Tibial nerve (tissue), 4 donors: ENCODE measurements around the gene LTC4S. TPM values are rescaled to one million over a fixed set of nuclear protein-coding genes. Genes with fewer than 3 reads are reported as not detected.
A peak's percentile ranks its signal among the peaks of the same experiment; 100 is the strongest.

Source experiments
- DNase-seq, 2 donors: peaks; one replicate each; pipeline ENCODE4 v3.0.0-alpha.2; 2019; ENCODE audit warnings: low spot score in 2 of 2
- H3K27ac ChIP-seq, 4 donors: fragments of 200-600 bp; sonication (generic) in 3 of 4; one replicate each; pipeline ENCODE4 v1.5.1; 2017 to 2019; ENCODE audit warnings: mild to moderate bottlenecking in 1 of 4
- H3K27me3 ChIP-seq, 2 donors: fragments of 200-600 bp; sonication (generic) in 1 of 2; one replicate each; pipeline versions ENCODE4 v1.5.1 to v1.6.0; 2017 to 2019
- H3K36me3 ChIP-seq, 3 donors: fragments of 200-600 bp; sonication (generic); one replicate each; pipeline ENCODE4 v1.5.1; 2018 to 2019
- H3K4me1 ChIP-seq, 4 donors: fragments of 200-600 bp; sonication (generic) in 3 of 4; one replicate each; pipeline ENCODE4 v1.5.1; 2017 to 2019
- H3K4me3 ChIP-seq, 4 donors: fragments of 200-600 bp; sonication (generic) in 3 of 4; one replicate each; pipeline ENCODE4 v1.5.1; 2017 to 2019; ENCODE audit warnings: mild to moderate bottlenecking in 1 of 4, moderate library complexity in 1 of 4
- H3K9me3 ChIP-seq, 4 donors: fragments of 200-600 bp; sonication (generic) in 3 of 4; one replicate each; pipeline ENCODE4 v1.5.1; 2017 to 2019
- EP300 ChIP-seq, 2 donors: sonication (generic); formaldehyde crosslinking; IDR thresholded peaks; one replicate each; pipeline ENCODE4 v1.6.1; 2017; ENCODE audit warnings: antibody characterized with exemption in 2 of 2, mild to moderate bottlenecking in 1 of 2
- POLR2A ChIP-seq, 2 donors: fragments of 450-650 bp; IDR thresholded peaks; one replicate each; pipeline ENCODE4 v1.6.1; 2017; ENCODE audit warnings: antibody characterized with exemption in 2 of 2, mild to moderate bottlenecking in 2 of 2, moderate library complexity in 2 of 2
- WGBS, 2 donors: methylation state at CpG; one replicate each; pipeline ENCODE4 v1.1.5; 2018; 5-methylcytosine and 5-hydroxymethylcytosine counted together
- total RNA-seq, 4 donors: library from RNA; depleted of rRNA; stranded (reverse); fragments of >200 nt; gene quantifications; one replicate each; pipeline ENCODE4 v1.1.0, GENCODE V29; 2016
- TF ChIP-seq, protein P1 (sequence below), 5 experiments: fragments of 200-600 bp in 3 of 5; fragments of 450-650 bp in 2 of 5; sonication (generic) in 3 of 5; IDR thresholded peaks; one replicate each; pipeline ENCODE4 v1.5.1; 2016 to 2019; ENCODE audit warnings: antibody characterized with exemption in 5 of 5, mild to moderate bottlenecking in 3 of 5, moderate library complexity in 2 of 5

Gene LTC4S
- total RNA-seq, 4 donors from 2014 or later = 7.6 to 38.6 (median 18.4) TPM

DNA sequence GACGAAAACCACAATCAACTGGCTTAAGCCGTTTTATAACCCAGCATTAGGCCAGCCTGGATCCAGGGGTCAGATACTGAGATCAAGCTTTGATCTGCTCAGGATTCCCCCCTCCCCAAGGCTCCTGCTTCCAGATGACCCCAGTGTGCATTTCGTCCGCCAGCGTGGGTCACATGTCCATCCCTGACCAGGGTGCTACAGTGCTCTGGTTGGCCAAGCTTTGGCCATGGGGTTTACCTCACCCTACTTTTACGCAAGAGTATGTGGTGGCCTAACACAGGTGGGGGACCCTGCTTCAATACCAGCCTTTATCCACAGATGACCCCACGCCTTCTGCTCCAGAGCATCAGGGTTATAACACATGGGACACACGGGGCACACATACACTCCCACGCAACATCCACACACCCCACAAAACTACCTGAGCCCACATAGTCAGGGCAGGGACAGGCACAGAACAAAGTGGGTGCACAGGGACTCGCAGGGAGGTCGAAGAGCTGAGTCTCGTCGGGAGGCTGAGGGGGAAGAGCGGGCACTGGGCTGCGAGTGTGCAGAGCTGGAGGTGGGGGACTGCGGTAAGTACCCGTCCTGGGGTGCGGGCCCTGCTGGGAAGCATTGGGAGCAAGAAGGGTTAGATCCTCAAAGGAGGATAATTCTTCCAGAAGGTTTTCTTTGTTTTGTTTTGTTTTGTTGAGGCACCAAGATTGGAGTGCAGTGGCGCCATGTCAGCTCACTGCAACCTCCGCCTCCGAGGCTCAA, 21.9 kb downstream of the LTC4S start:
- WGBS, 2 donors = 91 to 95% methylated on average over 21 of the region's 21 CpGs
- Histone ChIP-seq H3K9me3 (no peaks in the 10 kb centered on the region), H3K4me1 (peaks cover 0 to 38% (median 33%) of the 10 kb centered on the region in 4 donors), H3K4me3 (no peak overlapping the region), H3K36me3 (peaks cover 0 to 41% (median 0%) of the 10 kb centered on the region in 3 donors), H3K27me3 (no peaks in the 10 kb centered on the region), H3K27ac (no peak overlapping the region)
- TF ChIP-seq, protein P1, sequence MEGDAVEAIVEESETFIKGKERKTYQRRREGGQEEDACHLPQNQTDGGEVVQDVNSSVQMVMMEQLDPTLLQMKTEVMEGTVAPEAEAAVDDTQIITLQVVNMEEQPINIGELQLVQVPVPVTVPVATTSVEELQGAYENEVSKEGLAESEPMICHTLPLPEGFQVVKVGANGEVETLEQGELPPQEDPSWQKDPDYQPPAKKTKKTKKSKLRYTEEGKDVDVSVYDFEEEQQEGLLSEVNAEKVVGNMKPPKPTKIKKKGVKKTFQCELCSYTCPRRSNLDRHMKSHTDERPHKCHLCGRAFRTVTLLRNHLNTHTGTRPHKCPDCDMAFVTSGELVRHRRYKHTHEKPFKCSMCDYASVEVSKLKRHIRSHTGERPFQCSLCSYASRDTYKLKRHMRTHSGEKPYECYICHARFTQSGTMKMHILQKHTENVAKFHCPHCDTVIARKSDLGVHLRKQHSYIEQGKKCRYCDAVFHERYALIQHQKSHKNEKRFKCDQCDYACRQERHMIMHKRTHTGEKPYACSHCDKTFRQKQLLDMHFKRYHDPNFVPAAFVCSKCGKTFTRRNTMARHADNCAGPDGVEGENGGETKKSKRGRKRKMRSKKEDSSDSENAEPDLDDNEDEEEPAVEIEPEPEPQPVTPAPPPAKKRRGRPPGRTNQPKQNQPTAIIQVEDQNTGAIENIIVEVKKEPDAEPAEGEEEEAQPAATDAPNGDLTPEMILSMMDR (IDR thresholded peaks at IDR 0.05) = no peak
- TF ChIP-seq POLR2A (IDR thresholded peaks at IDR 0.05) (no peak), EP300 (IDR thresholded peaks at IDR 0.05) (no peak)
- no peak for DNase-seq

DNA sequence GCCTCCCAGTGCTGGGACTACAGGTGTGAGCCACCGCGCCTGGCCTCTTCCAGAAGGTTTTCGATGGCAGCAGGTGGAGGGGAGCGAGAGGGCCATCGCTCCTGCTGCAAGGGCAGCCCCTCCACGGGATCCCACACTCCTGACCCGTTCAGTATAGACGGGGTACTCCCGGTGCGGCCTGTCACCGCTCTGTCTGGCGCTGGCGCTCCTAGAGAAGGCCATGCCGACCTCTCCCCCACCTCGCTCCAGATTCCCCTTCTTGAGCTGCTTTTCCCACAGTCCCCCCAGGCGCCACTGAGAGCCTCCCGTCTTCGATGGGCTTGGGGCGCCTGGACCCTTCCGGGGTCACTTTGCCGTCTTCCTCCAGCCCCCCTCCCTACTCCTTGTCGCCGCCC, 22.6 kb downstream of the LTC4S start:
- Histone ChIP-seq H3K4me1 (peaks cover 0 to 38% (median 33%) of the 10 kb centered on the region in 4 donors), H3K27ac (peak overlapping the region; percentile 76 to 100 (median 87)), H3K9me3 (no peaks in the 10 kb centered on the region), H3K36me3 (peaks cover 0 to 41% (median 0%) of the 10 kb centered on the region in 3 donors), H3K4me3 (peak overlapping the region; percentile 41 to 65 (median 50)), H3K27me3 (no peaks in the 10 kb centered on the region)
- no peak for TF ChIP-seq EP300 (IDR thresholded peaks at IDR 0.05)
- no peak for TF ChIP-seq POLR2A (IDR thresholded peaks at IDR 0.05)
- TF ChIP-seq, protein P1 (IDR thresholded peaks at IDR 0.05) = no peak
- 31 to 53% methylated on average over 16 to 23 of the region's 23 CpGs for WGBS, 2 donors
- no peak for DNase-seq

DNA sequence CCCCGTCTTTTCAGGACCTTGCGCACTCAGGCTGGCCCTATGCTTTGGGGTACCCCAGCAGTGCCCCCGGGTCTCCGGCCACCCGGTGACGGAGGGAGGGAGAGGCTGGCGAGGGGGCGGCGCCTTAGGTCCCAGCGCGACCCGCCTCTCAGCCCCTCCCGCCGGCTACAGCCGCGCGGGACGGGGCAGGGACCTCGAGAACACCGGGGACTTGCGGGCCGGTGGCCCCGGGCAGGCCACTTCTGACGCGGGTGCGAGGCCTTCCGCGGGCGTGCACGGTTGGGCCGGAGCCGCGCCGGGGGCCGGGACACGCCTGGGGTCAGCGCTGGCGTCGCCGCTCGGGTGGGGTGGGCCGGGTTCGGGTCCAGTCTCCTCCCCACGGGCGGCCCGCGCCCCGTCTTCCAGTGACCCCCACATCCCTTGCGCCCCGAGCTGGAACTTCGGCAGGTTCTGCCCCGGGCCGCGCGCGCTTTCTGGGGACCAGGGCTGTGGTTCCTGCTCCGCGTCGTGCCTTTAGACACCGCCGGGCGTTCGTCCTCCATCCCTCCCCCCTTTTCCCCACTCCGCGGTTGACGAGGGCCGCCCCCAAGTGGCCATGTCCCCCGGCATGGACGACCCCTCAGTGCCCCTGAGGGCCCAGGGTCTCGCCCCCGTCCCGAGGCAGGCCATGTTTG, 23.1 kb downstream of the LTC4S start:
- H3K36me3 ChIP-seq = peaks cover 0 to 37% (median 0%) of the 10 kb centered on the region in 3 donors
- DNase-seq = no peak
- H3K27ac ChIP-seq = peak overlapping the region; percentile 76 to 100 (median 87)
- peak overlapping the region; percentile 41 to 65 (median 50) for H3K4me3 ChIP-seq
- peaks cover 0 to 40% (median 33%) of the 10 kb centered on the region in 4 donors for H3K4me1 ChIP-seq
- WGBS, 2 donors = 1 to 2% methylated on average over 12 to 59 of the region's 72 CpGs
- TF ChIP-seq POLR2A (IDR thresholded peaks at IDR 0.05) (no peak), EP300 (IDR thresholded peaks at IDR 0.05) (no peak)
- TF ChIP-seq, protein P1 (IDR thresholded peaks at IDR 0.05) = peak in 1 of 5 experiments; percentile 19
- no peaks in the 10 kb centered on the region for H3K27me3 ChIP-seq
- no peaks in the 10 kb centered on the region for H3K9me3 ChIP-seq

DNA sequence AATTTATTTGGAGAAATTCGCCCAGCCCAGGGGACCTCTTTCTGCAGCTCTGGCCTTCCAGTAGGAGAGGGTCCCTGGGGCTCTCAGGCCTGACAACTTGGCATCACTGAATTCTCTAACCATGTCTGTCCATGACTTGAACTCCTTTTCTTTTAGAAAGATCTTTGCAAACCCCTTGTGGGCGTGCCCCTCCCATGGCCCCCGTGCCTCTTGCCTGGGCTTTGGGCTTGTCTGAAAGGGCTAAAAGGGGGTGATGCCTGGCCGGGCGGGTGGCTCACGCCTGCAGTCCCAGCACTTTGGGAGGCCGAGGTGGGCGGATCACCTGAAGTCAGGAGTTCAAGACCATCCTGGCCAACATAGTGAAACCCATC, 23.7 kb downstream of the LTC4S start:
- peak overlapping the region; percentile 41 to 65 (median 50) for H3K4me3 ChIP-seq
- 73 to 83% methylated on average over 8 of the region's 8 CpGs for WGBS, 2 donors
- H3K27ac ChIP-seq = peak overlapping the region; percentile 76 to 100 (median 87)
- peaks cover 0 to 45% (median 38%) of the 10 kb centered on the region in 4 donors for H3K4me1 ChIP-seq
- no peak for TF ChIP-seq POLR2A (IDR thresholded peaks at IDR 0.05)
- no peak for TF ChIP-seq EP300 (IDR thresholded peaks at IDR 0.05)
- TF ChIP-seq, protein P1 (IDR thresholded peaks at IDR 0.05) = no peak
- H3K27me3 ChIP-seq = no peaks in the 10 kb centered on the region
- no peak for DNase-seq
- H3K36me3 ChIP-seq = peaks cover 0 to 34% (median under 1%) of the 10 kb centered on the region in 3 donors
- H3K9me3 ChIP-seq = no peaks in the 10 kb centered on the region
